22Rv1 (cell line): ENCODE data around the gene KCNQ2.

ENCODE experiments used
- ZFX ChIP-seq: fragments of 450-650 bp; IDR thresholded peaks from 2 replicates; pipeline ENCODE4 v1.6.1; 2017; ENCODE audit warnings: antibody characterized with exemption, borderline replicate concordance
- TF ChIP-seq, protein P1 (sequence below): fragments of 450-650 bp; IDR thresholded peaks from 2 replicates; pipeline ENCODE4 v1.5.1; 2017; ENCODE audit warnings: mild to moderate bottlenecking

DNA sequence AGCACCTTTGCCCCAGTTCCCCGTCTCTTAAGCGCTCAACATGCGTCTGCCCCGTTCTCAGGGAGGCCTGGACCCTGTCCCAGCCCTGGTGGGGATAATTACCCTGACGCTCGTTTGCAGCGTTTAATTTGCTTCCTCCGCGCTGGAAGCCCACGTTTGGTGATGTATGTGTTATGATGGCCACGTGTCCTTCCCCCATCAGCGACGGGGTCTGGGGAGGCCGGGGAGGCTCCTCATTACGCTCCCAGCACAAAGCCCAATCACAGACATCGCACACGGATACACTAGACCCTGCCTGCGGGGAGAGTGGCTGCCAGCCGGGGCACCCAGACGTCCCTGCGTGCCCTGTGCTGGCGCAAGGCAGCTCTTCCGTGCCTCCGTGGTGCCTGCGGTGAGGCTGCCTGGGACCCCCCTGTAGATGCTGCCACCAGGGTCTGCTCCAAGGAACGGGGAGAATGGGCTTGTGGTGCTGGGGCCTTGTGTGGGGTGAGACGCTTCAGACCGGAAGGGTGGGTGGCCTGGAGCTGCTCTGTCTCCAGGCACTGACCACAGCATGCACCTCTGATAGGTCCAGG lies 101.1 kb downstream of the KCNQ2 start:
- TF ChIP-seq, protein P1, sequence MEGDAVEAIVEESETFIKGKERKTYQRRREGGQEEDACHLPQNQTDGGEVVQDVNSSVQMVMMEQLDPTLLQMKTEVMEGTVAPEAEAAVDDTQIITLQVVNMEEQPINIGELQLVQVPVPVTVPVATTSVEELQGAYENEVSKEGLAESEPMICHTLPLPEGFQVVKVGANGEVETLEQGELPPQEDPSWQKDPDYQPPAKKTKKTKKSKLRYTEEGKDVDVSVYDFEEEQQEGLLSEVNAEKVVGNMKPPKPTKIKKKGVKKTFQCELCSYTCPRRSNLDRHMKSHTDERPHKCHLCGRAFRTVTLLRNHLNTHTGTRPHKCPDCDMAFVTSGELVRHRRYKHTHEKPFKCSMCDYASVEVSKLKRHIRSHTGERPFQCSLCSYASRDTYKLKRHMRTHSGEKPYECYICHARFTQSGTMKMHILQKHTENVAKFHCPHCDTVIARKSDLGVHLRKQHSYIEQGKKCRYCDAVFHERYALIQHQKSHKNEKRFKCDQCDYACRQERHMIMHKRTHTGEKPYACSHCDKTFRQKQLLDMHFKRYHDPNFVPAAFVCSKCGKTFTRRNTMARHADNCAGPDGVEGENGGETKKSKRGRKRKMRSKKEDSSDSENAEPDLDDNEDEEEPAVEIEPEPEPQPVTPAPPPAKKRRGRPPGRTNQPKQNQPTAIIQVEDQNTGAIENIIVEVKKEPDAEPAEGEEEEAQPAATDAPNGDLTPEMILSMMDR, result no peak
- no peak for TF ChIP-seq ZFX
